ENCODE measurements around the gene PRR32. TPM values are rescaled to one million over a fixed set of nuclear protein-coding genes. Genes with fewer than 3 reads are reported as not detected.
"Not testable (repeated sequence)": the region's sequence is repeated elsewhere in the genome, so short reads cannot be mapped to it uniquely, and the experiment has no call there.

The PRR32 gene
- total RNA-seq (2014; rRNA removed; shearing (Covaris generic); ENCODE audit: low replicate concordance) = not detected in 2 replicates

DNA sequence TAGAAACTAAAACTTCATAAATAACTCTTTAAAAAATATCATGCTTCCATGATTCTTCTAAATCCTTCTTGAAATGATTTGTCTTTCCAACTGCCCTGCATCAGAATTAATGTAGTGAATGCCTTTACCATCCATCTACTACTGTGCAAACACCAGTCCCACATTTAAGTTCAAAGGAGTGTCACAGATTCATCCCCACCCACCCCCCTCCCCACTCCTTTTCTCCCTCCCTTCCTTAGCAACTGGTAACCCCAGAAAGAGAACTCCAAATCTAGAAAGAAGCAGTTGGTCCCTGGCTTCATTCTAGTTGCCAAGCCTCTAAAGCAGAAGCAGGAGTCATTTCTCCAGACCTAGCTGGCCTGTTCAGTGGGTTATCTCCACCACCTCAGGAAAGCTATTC, at the start of gene PRR32:
PRR32 (plus strand) TSS at position 301 of the 400 bp plus-strand sequence. CDS start 115 bp downstream, outside the sequence.
- Histone ChIP-seq H3K4me3 (no peak within 1 kb of the TSS), H3K9me3 (no peaks in the 10 kb centered on the region), H3K36me3 (no peaks in the 10 kb centered on the region), H3K27me3 (no peaks in the 10 kb centered on the region)
- DNase-seq = no peak

DNA sequence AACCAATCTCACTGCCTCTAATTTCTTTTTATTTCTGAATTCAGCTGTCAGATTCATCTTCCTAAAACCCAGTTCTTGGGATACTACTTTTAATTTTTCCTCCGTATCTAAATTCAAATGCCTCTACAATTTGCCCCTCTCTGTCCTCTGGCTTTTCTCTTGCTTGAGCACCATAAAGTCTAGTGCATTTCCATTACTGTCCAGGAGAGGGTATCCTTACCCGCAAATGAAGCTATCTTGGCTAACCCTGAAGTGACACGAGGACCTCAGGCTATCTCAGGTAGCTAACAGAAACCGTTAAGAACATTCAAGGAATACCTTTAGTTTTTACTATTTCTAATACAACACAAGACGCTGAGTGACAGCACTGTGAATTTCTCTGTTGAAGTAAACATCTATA, 49.4 kb upstream of the PRR32 start:
- no peak for DNase-seq
- Histone ChIP-seq H3K4me3 (no peak overlapping the region), H3K9me3 (no peaks in the 10 kb centered on the region), H3K36me3 (no peaks in the 10 kb centered on the region), H3K27me3 (no peaks in the 10 kb centered on the region)

DNA sequence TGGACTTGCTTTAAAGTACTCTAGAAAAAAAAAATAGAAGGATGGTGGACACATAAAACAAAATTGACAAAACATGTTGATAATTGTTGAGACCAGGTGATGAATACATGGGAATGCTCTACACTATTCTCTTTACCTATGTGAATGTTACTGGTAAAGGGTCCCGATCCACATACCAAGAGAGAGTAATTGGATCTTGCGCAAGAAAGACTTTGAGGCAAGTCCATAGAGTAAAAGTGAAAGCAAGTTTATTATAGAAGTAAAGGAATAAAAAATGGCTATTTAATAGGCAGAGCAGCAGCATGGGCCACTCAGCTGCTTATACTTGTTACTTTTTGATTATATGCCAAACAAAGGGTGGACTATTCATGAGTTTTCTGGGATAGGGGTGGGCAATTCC, 34.0 kb upstream of the PRR32 start:
- Histone ChIP-seq H3K27me3 (no peaks in the 10 kb centered on the region), H3K36me3 (no peaks in the 10 kb centered on the region), H3K4me3 (no peak overlapping the region), H3K9me3 (no peaks in the 10 kb centered on the region)
- no peak for DNase-seq

GRCh38 chrX:126799059-126799458, 20.5 kb upstream of the PRR32 start:
- DNase-seq = no peak
- H3K9me3 ChIP-seq = no peaks in the 10 kb centered on the region
- no peaks in the 10 kb centered on the region for H3K36me3 ChIP-seq
- no peak overlapping the region for H3K4me3 ChIP-seq
- no peaks in the 10 kb centered on the region for H3K27me3 ChIP-seq

- H3K9me3 ChIP-seq, H3K36me3 ChIP-seq, H3K27me3 ChIP-seq, DNase-seq, H3K4me3 ChIP-seq: not testable (repeated sequence)
These were observed 12.7 kb upstream of the PRR32 start for GRCh38 chrX:126806784-126807183.

- Histone ChIP-seq H3K36me3 (no peaks in the 10 kb centered on the region), H3K9me3 (no peaks in the 10 kb centered on the region), H3K27me3 (no peaks in the 10 kb centered on the region), H3K4me3 (no peak overlapping the region)
- DNase-seq = no peak
These were observed 3.7 kb upstream of the PRR32 start for GRCh38 chrX:126815806-126816205.

DNA sequence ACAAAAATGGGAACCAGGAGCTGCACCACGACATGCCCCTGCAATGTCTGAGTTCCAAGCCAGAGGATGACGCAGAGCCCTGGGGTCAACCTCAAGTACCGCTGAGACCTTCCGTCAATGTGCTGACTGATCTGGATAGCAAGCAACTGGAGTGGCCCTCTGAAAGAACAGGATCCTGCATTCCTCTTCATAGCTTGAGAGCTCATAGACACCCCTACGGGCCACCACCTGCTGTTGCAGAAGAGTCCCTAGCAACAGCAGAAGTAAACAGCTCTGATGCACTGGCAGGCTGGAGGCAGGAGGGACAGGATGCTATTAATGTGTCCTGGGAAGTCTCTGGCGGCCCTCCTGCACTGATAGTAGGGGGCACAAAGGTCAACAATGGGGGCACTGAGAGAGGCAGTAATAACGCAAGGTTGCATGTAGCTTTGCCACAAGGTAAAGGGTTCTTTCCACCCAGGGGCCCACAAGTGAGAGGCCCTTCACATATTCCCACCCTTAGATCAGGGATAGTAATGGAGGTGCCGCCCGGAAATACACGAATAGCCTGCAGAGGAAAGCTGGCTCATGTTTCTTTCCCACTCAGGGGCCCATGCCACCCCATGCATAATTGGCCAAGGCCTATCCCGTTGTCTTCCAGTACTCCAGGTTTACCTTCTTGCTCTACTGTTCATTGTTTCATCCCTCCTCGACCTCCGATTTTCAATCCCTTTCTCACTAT, 1.3 kb downstream of the PRR32 start:
- no peak for DNase-seq
- Histone ChIP-seq H3K9me3 (no peaks in the 10 kb centered on the region), H3K36me3 (no peaks in the 10 kb centered on the region), H3K4me3 (no peak overlapping the region), H3K27me3 (no peaks in the 10 kb centered on the region)

DNA sequence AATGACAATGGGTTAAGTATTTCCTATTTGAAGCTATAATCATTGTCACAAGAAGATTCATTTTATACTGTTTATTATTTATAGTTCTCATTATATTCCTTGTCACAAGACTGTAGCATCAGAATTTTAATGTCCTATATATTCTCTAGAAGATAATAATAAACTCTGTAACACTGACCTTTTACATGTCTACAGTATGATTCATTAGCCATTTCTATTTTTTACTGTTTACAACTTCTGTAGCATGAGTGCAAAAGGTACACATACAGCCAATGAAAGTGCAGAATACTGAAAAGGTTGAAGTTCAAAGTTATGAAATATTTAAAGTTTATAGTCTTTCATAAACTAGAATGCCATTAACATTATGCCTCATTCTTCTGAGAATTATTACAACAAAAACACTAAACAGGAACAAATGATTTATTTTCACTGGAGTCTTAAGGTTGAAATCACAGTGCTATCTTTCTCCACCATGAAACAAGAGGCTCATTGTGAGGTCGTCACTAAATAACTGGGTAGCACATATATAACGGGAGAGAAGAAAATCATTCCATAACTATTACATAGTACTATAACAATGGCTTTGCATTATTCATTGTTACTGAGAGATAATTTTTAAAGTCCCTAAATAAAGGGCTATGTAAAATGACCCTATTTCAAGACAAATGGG, 4.9 kb downstream of the PRR32 start:
- H3K4me3 ChIP-seq = no peak overlapping the region
- no peak for DNase-seq
- H3K9me3 ChIP-seq = no peaks in the 10 kb centered on the region
- H3K36me3 ChIP-seq = no peaks in the 10 kb centered on the region
- H3K27me3 ChIP-seq = no peaks in the 10 kb centered on the region

DNA sequence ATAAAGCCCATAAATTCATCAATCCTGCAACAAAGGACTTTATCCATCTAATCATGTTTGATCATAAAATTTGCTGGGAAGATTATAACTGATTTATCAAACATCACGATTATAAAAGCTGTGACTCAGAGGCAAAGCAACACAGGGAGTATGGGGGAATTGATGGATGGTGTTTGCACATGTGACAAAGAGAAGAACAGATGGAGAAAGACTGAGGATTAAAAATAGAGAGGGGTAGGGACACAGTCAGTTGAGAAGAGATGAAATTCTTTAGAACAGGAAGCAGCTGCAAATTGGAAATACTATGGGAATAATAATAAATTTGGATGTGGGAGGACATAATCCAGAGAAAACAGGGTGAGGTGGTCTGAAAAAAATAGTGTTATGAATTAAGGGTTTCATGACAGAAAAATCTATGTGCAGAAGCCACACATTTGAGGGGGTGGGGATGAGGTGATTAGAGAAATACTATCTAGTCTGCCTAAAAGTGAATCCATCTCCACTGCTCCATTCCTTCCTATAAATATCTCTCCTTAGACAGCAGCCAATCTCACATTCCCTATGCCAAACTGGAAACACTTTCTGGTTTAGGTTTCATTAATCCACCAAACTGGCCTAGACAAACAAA, 6.2 kb downstream of the PRR32 start:
- H3K36me3 ChIP-seq = no peaks in the 10 kb centered on the region
- H3K4me3 ChIP-seq = no peak overlapping the region
- H3K9me3 ChIP-seq = no peaks in the 10 kb centered on the region
- no peaks in the 10 kb centered on the region for H3K27me3 ChIP-seq
- DNase-seq = no peak

DNA sequence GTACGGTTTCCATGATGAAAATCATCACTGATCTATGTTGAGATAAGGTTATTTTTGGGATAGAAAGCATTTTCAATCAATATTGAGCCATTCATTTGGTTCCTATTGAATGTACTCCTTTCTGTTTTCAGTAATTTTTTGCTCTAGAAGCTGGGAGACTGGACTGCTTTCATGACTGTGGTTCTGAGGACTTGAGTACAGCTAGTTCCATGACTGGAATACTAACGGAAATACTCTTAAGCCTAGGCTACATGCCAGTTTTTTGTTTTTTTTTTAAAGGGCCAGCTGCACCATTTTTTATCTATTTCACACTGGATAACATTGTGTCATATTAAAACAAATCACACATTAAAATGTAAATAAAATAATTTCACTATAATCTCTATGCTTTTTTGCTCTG, 16.7 kb downstream of the PRR32 start:
- Histone ChIP-seq H3K36me3 (no peaks in the 10 kb centered on the region), H3K4me3 (no peak overlapping the region), H3K27me3 (no peaks in the 10 kb centered on the region), H3K9me3 (no peaks in the 10 kb centered on the region)
- DNase-seq = no peak

DNA sequence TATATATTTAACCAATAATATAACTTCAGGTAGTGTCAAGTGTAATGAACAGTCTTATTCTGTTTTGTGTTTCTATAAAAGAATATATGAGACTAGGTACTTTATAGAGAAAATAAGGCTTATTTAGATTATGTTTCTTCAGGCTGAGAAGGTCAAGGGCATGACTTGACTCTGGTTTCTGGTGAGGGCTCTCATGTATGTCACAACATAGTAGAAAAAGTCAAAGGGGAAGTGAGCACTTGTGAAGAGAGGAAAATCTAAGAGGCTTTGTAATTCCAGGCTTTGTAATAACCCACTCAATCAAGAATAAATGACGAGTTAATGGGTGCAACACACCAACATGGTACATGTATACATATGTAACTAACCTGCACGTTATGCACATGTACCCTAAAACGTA, 27.6 kb downstream of the PRR32 start:
- Histone ChIP-seq H3K4me3 (no peak overlapping the region), H3K36me3 (no peaks in the 10 kb centered on the region), H3K9me3 (no peaks in the 10 kb centered on the region), H3K27me3 (no peaks in the 10 kb centered on the region)
- no peak for DNase-seq

GRCh38 chrX:126855839-126856524, 36.5 kb downstream of the PRR32 start:
- no peak overlapping the region for H3K4me3 ChIP-seq
- no peaks in the 10 kb centered on the region for H3K36me3 ChIP-seq
- no peak for DNase-seq
- H3K9me3 ChIP-seq = no peaks in the 10 kb centered on the region
- no peaks in the 10 kb centered on the region for H3K27me3 ChIP-seq

Data from MG63 (cell line).